Measurements from ENCODE around the gene TAS2R41. TPM values are rescaled to one million over a fixed set of nuclear protein-coding genes. Genes with fewer than 3 reads are reported as not detected.

TAS2R41 gene
- total RNA-seq, 1 donor from 2014 or later, result not detected

DNA sequence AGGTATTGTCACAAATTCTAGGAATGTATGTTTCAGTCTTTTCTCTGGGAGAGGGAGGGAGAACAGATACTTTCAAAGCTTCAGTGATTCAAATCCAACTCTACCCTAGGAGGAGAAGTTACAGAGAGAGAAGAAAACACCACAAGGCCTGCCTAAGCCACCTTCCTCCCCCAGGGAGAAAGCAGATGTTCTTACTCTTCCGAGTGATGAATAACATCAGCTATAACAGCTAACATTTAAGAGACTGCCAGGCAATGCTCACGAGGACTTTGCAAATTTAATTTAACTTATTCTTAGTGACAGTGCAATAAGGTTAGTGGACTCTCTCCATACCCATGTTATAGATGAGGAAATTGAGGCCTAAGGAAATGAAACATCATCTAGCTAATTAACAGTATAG, 36.8 kb downstream of the TAS2R41 start:
- Histone ChIP-seq H3K36me3 (ENCODE audit: control insufficient read depth, insufficient read depth, low read length) (no peaks in the 10 kb centered on the region), H3K4me3 (ENCODE audit: low read depth, low read length) (no peak overlapping the region), H3K27me3 (ENCODE audit: control insufficient read depth, insufficient read depth, low read length) (peaks cover 17% of the 10 kb centered on the region)
- no peak for DNase-seq (ENCODE audit: low read depth)
- TF ChIP-seq, protein P1, sequence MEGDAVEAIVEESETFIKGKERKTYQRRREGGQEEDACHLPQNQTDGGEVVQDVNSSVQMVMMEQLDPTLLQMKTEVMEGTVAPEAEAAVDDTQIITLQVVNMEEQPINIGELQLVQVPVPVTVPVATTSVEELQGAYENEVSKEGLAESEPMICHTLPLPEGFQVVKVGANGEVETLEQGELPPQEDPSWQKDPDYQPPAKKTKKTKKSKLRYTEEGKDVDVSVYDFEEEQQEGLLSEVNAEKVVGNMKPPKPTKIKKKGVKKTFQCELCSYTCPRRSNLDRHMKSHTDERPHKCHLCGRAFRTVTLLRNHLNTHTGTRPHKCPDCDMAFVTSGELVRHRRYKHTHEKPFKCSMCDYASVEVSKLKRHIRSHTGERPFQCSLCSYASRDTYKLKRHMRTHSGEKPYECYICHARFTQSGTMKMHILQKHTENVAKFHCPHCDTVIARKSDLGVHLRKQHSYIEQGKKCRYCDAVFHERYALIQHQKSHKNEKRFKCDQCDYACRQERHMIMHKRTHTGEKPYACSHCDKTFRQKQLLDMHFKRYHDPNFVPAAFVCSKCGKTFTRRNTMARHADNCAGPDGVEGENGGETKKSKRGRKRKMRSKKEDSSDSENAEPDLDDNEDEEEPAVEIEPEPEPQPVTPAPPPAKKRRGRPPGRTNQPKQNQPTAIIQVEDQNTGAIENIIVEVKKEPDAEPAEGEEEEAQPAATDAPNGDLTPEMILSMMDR (IDR thresholded peaks at IDR 0.05; ENCODE audit: insufficient read depth, low read length, poor library complexity, severe bottlenecking), result no peak

DNA sequence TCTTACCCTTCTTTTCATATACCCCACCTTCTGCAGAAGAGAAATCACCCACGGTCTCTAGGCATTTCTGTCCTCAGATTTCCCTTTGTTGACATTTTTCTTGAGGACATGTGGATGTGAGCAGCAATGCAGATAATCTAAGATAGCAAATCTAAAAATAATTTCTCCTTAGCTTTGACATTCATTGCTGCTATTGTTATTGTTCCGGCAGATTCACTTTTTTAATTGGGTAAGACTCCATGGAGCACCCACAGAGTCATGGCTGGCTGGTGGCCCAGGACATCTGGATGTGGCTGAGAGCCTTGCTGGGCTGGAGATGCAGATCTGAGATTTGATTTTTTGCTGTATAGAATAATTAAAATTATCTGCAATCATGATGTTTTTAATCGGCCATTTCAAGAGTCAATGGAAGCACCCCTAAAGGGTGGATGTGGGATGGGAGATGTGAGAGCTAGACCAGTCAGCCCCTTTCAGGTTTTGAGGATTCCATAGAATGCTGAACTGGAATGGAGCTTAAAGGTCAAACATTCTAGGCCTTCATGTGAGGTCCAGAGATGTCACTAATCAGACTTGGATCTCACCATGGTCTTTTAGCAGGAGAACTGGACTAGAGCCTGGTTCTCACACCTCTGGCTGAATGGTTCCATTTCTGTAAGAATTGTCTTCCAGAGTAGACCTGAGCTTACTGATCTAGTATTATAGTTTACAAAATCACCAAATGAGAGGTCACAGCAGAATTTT, 37.5 kb downstream of the TAS2R41 start:
- H3K36me3 ChIP-seq (ENCODE audit: control insufficient read depth, insufficient read depth, low read length), result no peaks in the 10 kb centered on the region

DNA sequence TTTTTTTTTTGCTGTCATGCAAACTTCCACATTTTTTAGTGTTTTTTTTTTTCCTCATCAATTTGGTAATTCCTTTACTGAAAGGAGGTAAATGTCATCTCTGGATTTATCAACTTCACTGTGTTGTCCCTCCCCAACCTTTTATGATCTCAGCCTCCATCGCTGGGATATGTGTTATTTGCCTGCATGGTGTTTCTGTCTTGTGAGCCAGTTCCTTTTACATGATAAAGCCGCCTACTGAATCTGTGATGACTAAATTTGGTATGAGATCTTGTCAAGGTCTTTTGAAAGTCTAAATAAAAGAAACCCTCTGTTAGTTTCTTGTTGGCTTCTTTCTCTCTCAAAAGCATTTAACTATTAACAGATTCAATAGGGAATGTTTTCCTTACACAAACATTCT, 39.3 kb downstream of the TAS2R41 start:
- H3K36me3 ChIP-seq (ENCODE audit: control insufficient read depth, insufficient read depth, low read length), result no peaks in the 10 kb centered on the region
- H3K4me3 ChIP-seq (ENCODE audit: low read depth, low read length), result no peak overlapping the region
- TF ChIP-seq, protein P1 (IDR thresholded peaks at IDR 0.05; ENCODE audit: insufficient read depth, low read length, poor library complexity, severe bottlenecking), result no peak
- no peaks in the 10 kb centered on the region for H3K27me3 ChIP-seq (ENCODE audit: control insufficient read depth, insufficient read depth, low read length)
- DNase-seq (ENCODE audit: low read depth), result no peak

More for the DNA sequence above, 37.5 kb downstream of the TAS2R41 start:
- TF ChIP-seq, protein P1 (IDR thresholded peaks at IDR 0.05; ENCODE audit: insufficient read depth, low read length, poor library complexity, severe bottlenecking), result no peak
- no peak for DNase-seq (ENCODE audit: low read depth)
- Histone ChIP-seq H3K27me3 (ENCODE audit: control insufficient read depth, insufficient read depth, low read length) (peaks cover 13% of the 10 kb centered on the region), H3K4me3 (ENCODE audit: low read depth, low read length) (no peak overlapping the region)

DNA sequence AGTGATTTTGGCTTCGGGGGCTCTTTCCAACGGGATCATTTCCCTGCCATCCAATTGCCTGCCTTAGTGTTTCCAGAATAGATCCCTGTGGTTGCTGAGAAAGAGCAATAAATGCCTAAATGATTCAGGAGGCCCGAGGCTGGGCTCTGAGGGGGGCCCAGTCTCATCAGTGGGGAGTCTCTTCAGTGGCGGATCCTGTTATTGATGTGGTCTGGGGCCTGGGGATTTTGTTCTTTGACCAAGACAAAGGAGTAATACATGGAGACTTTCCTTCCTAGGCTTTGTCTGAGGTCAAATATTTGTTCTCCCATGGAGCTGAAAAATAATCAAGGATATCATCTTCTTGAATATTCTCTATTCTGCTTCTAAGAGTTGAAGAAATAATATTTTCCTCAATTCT, 40.8 kb downstream of the TAS2R41 start:
- H3K27me3 ChIP-seq (ENCODE audit: control insufficient read depth, insufficient read depth, low read length), result no peaks in the 10 kb centered on the region
- H3K4me3 ChIP-seq (ENCODE audit: low read depth, low read length), result no peak overlapping the region
- H3K36me3 ChIP-seq (ENCODE audit: control insufficient read depth, insufficient read depth, low read length), result no peaks in the 10 kb centered on the region
- DNase-seq (ENCODE audit: low read depth), result no peak
- TF ChIP-seq, protein P1 (IDR thresholded peaks at IDR 0.05; ENCODE audit: insufficient read depth, low read length, poor library complexity, severe bottlenecking), result no peak

DNA sequence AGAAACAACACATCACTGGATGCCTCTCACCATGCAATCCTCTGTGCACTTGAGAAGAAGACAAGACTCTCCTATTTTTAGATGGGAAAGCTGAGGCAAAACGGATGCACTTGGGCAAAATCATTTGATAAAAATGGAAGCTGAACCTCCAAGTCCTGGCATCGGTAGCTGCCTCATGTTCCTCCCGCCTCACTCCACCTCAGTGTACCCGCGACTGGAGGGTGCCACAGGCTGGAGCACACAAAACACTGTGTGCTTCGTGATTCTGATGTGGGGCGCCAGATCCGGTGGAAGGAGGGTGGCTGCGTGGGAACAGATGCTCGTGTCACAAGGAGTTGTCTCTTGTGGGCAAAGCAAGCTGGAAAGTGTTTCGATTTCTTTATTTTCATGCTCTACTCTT, 41.3 kb downstream of the TAS2R41 start:
- TF ChIP-seq, protein P1 (IDR thresholded peaks at IDR 0.05; ENCODE audit: insufficient read depth, low read length, poor library complexity, severe bottlenecking), result no peak
- no peak overlapping the region for H3K4me3 ChIP-seq (ENCODE audit: low read depth, low read length)
- H3K27me3 ChIP-seq (ENCODE audit: control insufficient read depth, insufficient read depth, low read length), result no peaks in the 10 kb centered on the region
- no peaks in the 10 kb centered on the region for H3K36me3 ChIP-seq (ENCODE audit: control insufficient read depth, insufficient read depth, low read length)
- no peak for DNase-seq (ENCODE audit: low read depth)
